VCaP (cell line): ENCODE measurements around the gene DIS3L2.
A peak's percentile ranks its signal among the peaks of the same experiment; 100 is the strongest.

Experiments
- H3K27ac ChIP-seq: fragments of 450-650 bp; 2 replicates; pipeline ENCODE4 v1.5.1; 2017
- TF ChIP-seq, protein P1 (sequence below): fragments of 450-650 bp; conservative IDR thresholded peaks from 2 replicates; pipeline ENCODE4 v1.5.1; 2017; ENCODE audit warnings: mild to moderate bottlenecking, moderate library complexity

Gene DIS3L2

DNA sequence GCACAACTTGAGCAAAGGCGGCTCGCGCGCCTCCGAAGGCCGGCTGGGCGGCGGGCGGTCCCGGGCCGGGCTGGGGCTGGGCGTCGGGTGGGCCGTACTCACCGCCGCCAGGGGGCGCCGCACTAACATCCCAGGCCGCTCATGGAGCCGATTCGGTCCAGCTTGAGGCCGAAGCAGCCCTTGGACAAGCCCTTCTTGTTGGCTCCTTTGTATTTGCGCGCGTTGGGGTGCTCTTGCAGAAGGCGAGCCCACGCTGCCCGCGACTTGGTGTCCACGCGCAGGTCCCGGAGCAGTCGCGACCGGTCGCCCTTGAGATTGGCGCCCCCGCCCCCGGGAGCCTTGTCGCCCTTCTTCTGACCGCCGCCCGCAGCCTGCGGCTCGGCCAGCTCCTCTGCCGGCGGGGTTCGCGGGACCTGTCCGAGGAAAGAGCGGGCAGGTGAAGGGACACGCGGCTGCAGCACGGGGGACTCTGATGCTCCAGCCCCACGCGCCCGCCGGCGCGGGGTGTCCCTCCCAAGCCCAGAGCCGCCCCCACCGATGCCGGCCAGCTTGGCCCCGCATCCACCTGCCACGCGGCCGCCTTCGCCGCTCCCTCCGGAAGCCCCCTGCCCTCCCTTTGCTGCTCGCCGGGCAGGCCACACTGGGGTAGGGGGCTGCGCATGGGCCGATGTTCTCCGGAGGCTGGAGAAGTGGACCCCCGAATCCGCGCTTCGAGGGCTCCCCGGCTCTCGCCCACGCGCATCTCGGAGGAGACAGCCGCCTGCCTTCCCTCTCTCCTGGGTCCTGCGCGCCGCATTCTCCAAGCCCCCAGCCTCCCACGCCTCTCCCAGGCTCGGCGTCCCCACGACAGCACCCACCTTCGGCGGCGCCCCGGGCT, 36.0 kb upstream of the DIS3L2 start:
- TF ChIP-seq, protein P1, sequence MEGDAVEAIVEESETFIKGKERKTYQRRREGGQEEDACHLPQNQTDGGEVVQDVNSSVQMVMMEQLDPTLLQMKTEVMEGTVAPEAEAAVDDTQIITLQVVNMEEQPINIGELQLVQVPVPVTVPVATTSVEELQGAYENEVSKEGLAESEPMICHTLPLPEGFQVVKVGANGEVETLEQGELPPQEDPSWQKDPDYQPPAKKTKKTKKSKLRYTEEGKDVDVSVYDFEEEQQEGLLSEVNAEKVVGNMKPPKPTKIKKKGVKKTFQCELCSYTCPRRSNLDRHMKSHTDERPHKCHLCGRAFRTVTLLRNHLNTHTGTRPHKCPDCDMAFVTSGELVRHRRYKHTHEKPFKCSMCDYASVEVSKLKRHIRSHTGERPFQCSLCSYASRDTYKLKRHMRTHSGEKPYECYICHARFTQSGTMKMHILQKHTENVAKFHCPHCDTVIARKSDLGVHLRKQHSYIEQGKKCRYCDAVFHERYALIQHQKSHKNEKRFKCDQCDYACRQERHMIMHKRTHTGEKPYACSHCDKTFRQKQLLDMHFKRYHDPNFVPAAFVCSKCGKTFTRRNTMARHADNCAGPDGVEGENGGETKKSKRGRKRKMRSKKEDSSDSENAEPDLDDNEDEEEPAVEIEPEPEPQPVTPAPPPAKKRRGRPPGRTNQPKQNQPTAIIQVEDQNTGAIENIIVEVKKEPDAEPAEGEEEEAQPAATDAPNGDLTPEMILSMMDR = peak; percentile 92
- peak overlapping the region; percentile 10; the same call in 1 of the 2 replicates for H3K27ac ChIP-seq

DNA sequence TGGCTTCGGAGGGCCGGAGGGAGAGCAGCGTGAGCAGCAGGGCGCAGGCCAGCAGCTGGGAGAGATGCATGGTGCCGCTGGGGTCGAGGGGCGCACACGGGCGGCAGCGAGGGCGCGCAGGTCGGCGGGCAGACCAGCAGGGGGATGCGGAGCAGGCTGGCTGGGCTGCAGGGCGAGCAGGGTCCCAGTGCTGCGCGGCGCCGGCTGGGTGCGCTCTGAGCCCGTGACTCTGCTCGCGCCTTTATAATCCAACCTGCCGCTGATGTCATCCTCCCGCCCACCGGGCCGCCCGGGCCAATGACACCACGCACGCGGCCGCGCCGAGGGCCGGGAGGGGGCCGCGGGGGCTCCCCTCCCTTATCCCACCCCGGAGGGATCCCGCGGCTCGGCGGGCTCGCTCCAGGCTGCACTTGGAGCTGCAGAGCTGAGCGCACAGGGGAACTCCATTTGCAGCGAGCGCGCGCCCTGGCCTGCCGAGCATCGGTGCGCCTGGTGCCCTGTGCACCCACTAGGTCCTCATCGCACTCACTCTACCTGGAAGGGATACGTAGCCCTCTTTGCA, 35.3 kb upstream of the DIS3L2 start, which contains the start of gene NPPC:
Gene NPPC, minus strand, starts transcription at position 217 of the 562 bp plus-strand sequence. Its CDS starts 147 bp downstream, at position 70.
- TF ChIP-seq, protein P1 = peak; percentile 61
- H3K27ac ChIP-seq = peak within 1 kb of the TSS; percentile 10; the same call in 1 of the 2 replicates

DNA sequence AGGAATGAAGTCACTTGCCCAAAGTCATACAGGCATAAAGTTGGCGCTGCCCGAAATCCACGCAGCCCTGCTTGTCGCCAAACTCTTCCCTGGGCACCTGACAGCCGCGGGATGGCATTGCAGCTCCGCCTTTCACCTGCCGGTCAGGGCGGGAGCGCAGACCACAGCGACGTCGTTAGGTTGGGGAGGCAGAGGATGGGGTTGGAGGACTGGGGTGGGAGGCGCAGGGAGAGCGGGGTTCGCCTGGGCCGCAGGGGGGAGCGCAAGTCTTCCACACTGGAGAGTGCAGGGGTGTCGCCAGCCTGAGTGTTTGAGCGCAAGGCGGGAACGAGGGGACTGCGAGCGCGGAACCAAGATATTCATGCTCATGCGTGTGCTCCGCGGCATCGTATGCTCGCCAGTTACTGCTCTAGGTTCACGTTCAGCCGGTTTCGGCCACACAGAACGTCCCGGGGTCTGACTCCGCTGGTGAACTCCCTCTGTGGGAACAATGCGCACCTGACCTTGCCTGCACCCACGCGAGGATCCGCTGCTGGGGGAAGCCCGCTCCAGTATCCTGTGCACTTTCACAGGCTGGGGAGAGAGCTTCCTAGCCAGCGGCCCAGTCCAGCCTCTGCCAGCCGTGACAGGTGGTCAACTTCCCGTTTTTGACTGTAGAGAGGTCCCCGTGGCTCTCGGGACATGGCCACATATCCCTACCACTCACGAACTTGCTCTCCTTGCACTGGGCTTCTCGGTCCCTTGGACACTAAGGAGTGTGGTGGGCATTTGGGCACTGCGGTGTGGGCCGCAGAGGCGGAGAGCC, 34.5 kb upstream of the DIS3L2 start:
- H3K27ac ChIP-seq = no peak overlapping the region
- TF ChIP-seq, protein P1 = peak; percentile 20; the same call in 1 of the 2 replicates

DNA sequence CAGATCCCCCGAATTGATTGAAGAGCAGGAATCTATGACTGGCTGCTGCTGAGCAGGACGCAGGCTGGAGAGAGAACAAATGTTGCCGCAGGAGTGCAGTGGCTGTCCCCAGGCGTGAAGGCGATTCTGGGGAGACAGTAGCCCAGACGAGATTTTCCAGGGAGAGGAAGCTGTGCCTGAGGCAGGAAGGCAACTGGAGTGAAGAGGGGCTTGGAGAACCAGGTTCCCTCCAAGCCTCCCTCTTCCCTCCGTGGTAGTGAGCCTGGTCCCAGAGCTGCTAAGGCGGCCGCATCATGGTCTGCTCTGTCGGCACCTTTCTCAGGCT, 34.0 kb upstream of the DIS3L2 start:
- TF ChIP-seq, protein P1 = no peak

DNA sequence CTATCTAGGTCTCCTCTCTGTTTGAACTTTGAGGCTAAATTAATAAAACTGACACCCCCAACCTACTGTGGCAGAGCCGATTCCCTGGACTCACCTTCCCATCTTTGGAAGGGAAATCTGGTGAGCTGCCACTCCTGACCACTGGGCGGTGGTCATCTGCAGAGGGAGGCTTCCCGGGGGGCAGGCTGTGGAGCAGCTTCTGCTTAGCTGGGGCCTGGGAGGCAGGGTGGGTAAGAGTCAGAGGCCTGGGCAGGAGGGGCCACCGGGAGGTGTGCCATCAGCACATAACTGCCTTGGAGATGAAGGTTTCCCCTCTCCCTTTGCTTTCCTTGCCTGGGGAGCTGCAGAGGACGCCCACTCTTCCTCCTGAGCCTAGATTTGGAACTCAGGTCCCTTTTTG, 33.0 kb upstream of the DIS3L2 start:
- no peak overlapping the region for H3K27ac ChIP-seq
- TF ChIP-seq, protein P1 = peak; percentile 19; the same call in 1 of the 2 replicates

More for the DNA sequence above, 34.0 kb upstream of the DIS3L2 start:
- H3K27ac ChIP-seq = no peak overlapping the region

DNA sequence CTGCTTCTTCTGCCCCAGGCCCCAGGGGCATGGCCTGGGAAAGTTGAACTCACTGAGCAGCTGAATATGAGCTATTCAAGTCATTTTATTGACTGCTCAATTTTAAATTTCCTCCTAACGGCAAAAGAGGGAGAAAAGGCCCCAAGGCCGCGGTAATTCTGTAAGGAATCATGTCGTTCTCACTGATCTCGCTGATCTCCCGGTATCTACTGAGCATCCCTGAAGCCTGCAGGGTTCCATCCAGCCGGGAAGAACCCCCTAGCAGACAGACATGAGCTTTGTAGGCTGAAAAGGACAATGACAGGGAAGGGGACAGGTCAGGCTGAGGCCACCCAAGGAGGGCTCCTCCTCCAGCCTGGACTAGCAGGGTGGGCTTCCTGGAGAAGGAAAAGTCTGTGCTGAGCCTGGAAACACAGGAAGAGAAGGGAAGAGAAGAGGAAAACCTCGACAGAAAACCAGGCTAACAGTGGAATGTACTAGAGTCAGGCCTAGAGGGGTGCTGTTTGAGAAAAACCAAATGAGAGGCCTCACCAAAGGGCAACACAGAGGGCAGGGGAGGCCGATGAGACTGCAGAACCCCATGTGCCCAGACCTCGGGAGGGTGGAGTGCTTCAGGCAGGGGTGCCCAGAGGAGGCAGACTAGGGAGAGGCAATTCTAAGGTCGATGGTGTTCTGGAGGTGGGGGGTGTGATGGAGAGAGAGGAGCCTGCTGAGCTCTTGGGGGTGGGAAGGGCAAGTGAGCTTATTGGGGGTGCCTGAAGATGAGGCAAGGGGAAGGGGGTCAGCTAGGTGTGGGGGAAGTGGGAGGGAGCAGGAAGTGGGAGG, 32.4 kb upstream of the DIS3L2 start:
- TF ChIP-seq, protein P1 = no peak
- H3K27ac ChIP-seq = no peak overlapping the region
